Transverse colon (tissue), 4 donors: ENCODE data around the gene GNRH2. TPM values are rescaled to one million over a fixed set of nuclear protein-coding genes. Genes with fewer than 3 reads are reported as not detected.

Experiments used
- DNase-seq: peaks from one replicate; pipeline ENCODE4 v3.0.0-alpha.2; 2019
- H3K27ac ChIP-seq, 4 donors: fragments of 200-600 bp; sonication (generic); 2 replicates each; pipeline ENCODE4 v1.5.1; 2016 to 2018; ENCODE audit warnings: inconsistent platforms in 4 of 4
- H3K27me3 ChIP-seq: fragments of 200-600 bp; sonication (generic); 2 replicates; pipeline ENCODE4 v1.5.1; 2017; ENCODE audit warnings: inconsistent platforms
- H3K36me3 ChIP-seq, 4 donors: fragments of 200-600 bp; sonication (generic); 2 replicates each; pipeline ENCODE4 v1.5.1; 2017 to 2019; ENCODE audit warnings: inconsistent platforms in 4 of 4
- H3K4me1 ChIP-seq, 4 donors: fragments of 200-600 bp; sonication (generic); 2 replicates each; pipeline ENCODE4 v1.5.1; 2017 to 2020; ENCODE audit warnings: inconsistent platforms in 4 of 4
- H3K4me3 ChIP-seq, 4 donors: fragments of 200-600 bp; sonication (generic); 1 replicate in 1 of 4; 2 replicates in 3 of 4; pipeline versions ENCODE4 v1.5.1 to v1.6.1; 2017 to 2019; ENCODE audit warnings: inconsistent platforms in 4 of 4
- H3K9me3 ChIP-seq, 2 donors: fragments of 200-600 bp; sonication (generic); 2 replicates each; pipeline ENCODE4 v1.5.1; 2017 to 2019; ENCODE audit warnings: inconsistent platforms in 2 of 2
- EP300 ChIP-seq: sonication (generic); formaldehyde crosslinking; IDR thresholded peaks from one replicate; pipeline ENCODE4 v1.6.1; 2017; ENCODE audit warnings: antibody characterized with exemption, low read depth
- POLR2A ChIP-seq: fragments of 450-650 bp; IDR thresholded peaks from one replicate; pipeline ENCODE4 v1.6.1; 2016; ENCODE audit warnings: antibody characterized with exemption, mild to moderate bottlenecking, moderate library complexity
- POLR2AphosphoS5 ChIP-seq, 3 donors: sonication (generic); formaldehyde crosslinking; IDR thresholded peaks; one replicate each; pipeline ENCODE4 v1.6.1; 2016; ENCODE audit warnings: antibody characterized with exemption in 3 of 3
- WGBS, 2 donors: methylation state at CpG; one replicate each; pipeline ENCODE4 v1.1.5; 2018; ENCODE audit warnings: low coverage in 1 of 2; 5-methylcytosine and 5-hydroxymethylcytosine counted together
- in situ Hi-C, 4 donors: fragments of 200-750 bp; cut with MboI; loops; one replicate each; pipeline versions ENCODE4 v1.15.0 to v1.15.1; 2017; ENCODE audit warnings: low sequenced_read_pairs in 3 of 4, low pct_ligation_motif_present in 1 of 4, low pct_unique_long_range_greater_than_20kb in 1 of 4
- intact Hi-C: fragments of 100-400 bp; cut with DNase I; formaldehyde crosslinking; loops from one replicate; pipeline ENCODE4 v1.15.1; 2023; ENCODE audit warnings: low total_unique reads
- total RNA-seq, 4 donors: library from RNA; depleted of rRNA; stranded (reverse); fragments of >200 nt; gene quantifications; one replicate each; pipeline ENCODE4 v1.1.0, GENCODE V29; 2016
- TF ChIP-seq, protein P1 (sequence below), 5 experiments: fragments of 200-600 bp in 3 of 5; fragments of 450-650 bp in 2 of 5; sonication (generic) in 3 of 5; IDR thresholded peaks; 1 replicate in 2 of 5; 2 replicates in 3 of 5; pipeline ENCODE4 v1.5.1; 2016 to 2017; ENCODE audit warnings: antibody characterized with exemption in 5 of 5, inconsistent platforms in 3 of 5, mild to moderate bottlenecking in 2 of 5, moderate library complexity in 1 of 5

GNRH2 gene
- total RNA-seq, 4 donors from 2014 or later: not detected

- Histone ChIP-seq H3K27me3 (no peaks in the 10 kb centered on the region), H3K4me3 (no peak overlapping the region), H3K9me3 (no peaks in the 10 kb centered on the region), H3K36me3 (peaks cover 0 to 6% (median 0%) of the 10 kb centered on the region in 4 donors), H3K27ac (peak overlapping the region in 1 of 4 donors; percentile 92), H3K4me1 (peaks cover 8 to 30% (median 15%) of the 10 kb centered on the region in 4 donors)
- TF ChIP-seq, protein P1, sequence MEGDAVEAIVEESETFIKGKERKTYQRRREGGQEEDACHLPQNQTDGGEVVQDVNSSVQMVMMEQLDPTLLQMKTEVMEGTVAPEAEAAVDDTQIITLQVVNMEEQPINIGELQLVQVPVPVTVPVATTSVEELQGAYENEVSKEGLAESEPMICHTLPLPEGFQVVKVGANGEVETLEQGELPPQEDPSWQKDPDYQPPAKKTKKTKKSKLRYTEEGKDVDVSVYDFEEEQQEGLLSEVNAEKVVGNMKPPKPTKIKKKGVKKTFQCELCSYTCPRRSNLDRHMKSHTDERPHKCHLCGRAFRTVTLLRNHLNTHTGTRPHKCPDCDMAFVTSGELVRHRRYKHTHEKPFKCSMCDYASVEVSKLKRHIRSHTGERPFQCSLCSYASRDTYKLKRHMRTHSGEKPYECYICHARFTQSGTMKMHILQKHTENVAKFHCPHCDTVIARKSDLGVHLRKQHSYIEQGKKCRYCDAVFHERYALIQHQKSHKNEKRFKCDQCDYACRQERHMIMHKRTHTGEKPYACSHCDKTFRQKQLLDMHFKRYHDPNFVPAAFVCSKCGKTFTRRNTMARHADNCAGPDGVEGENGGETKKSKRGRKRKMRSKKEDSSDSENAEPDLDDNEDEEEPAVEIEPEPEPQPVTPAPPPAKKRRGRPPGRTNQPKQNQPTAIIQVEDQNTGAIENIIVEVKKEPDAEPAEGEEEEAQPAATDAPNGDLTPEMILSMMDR (IDR thresholded peaks at IDR 0.05): no peak
- no peak for TF ChIP-seq EP300
- TF ChIP-seq POLR2AphosphoS5 (IDR thresholded peaks at IDR 0.05): no peak
- no peak for TF ChIP-seq POLR2A
- in situ Hi-C loops (no loop called here), intact Hi-C loops (no loop called here)
- DNase-seq: no peak
- 100% methylated on average over 6 of the region's 8 CpGs; no CpG with 5 or more reads in 1 of the 2 donors for WGBS, 2 donors
Measured at GRCh38 chr20:3044336-3044965, 1.0 kb downstream of the GNRH2 start.

DNA sequence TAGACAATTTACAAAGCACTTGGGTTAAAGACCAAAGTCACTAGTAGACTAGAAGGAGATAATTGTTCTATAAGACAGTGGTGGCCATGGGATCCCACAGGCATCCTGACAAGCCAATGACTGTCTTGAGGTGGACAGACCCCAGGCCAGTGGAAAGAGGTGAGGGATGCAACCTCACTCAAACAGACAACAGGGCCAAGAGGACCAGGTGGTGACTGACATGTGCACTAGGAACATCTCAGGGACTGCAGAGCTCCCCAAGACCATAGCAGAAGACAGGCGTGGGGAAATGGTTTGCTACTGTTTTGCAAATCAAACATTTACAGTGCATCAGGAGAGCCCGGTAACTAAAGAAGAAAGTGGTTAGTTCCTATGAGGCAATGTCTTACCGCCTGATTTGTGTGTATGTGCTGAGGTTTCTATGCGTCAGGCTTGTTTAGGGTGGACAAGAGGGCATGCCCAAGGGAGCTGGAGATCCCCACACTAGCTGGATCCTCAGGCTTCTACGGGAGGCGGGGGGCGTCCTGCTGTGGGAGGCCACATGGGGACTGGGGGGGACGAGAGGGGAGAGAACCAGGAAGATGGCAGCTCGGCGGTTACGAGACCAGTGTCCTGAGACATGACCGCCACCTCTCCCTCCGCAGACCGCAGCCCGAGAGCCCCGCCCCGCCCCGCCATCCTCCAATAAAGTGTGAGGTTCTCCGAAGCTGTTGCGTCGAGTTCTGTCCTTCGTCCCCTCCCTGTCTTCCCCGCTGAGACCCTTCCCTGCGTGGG, 1.8 kb downstream of the GNRH2 start:
- Histone ChIP-seq H3K4me3 (peak overlapping the region; percentile 70 to 85 (median 80)), H3K4me1 (peaks cover 8 to 30% (median 15%) of the 10 kb centered on the region in 4 donors), H3K27me3 (no peaks in the 10 kb centered on the region), H3K9me3 (no peaks in the 10 kb centered on the region), H3K27ac (peak overlapping the region; percentile 84 to 92 (median 88)), H3K36me3 (peaks cover 0 to 4% (median 0%) of the 10 kb centered on the region in 4 donors)
- peak; percentile 86 for DNase-seq
- 3% methylated on average over 10 of the region's 24 CpGs; no CpG with 5 or more reads in 1 of the 2 donors for WGBS, 2 donors
- in situ Hi-C loops: no loop called here
- TF ChIP-seq, protein P1 (IDR thresholded peaks at IDR 0.05): no peak
- no peak for TF ChIP-seq POLR2AphosphoS5 (IDR thresholded peaks at IDR 0.05)
- TF ChIP-seq EP300: no peak
- no peak for TF ChIP-seq POLR2A
- intact Hi-C loops: no loop called here

DNA sequence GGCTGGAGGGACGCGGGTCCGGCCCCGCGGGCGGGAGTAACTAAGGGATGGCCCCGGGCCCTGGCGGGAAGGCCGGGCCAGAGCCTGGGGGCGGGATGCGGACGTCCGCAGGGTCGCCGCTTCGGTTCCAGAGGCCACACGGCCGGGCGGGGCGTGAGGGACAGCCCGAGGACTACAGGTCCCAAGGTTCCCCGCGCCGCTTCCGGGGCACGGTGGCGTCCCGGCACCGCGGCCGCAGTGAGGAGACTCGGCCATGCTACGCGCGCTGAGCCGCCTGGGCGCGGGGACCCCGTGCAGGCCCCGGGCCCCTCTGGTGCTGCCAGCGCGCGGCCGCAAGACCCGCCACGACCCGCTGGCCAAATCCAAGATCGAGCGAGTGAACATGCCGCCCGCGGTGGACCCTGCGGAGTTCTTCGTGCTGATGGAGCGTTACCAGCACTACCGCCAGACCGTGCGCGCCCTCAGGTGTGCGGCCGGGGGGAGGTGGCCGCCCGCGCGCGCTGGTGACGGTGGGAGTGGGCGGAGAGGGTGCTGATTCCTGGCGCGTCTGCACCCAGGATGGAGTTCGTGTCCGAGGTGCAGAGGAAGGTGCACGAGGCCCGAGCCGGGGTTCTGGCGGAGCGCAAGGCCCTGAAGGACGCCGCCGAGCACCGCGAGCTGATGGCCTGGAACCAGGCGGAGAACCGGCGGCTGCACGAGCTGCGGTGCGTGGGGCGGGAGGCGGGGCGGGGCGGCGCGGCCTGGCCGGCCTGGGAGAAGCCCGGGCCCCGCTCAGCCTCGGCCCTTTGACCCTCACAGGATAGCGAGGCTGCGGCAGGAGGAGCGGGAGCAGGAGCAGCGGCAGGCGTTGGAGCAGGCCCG, 2.6 kb downstream of the GNRH2 start, which contains the start of gene MRPS26:
Gene MRPS26, plus strand, starts transcription at position 237 of the 861 bp plus-strand sequence. Its CDS starts 17 bp downstream, at position 254.
- DNase-seq: peak; percentile 93
- Histone ChIP-seq H3K27ac (peak within 1 kb of the TSS; percentile 84 to 92 (median 88)), H3K4me1 (peaks cover 8 to 30% (median 15%) of the 10 kb centered on the region in 4 donors), H3K36me3 (peaks cover 0 to 4% (median 0%) of the 10 kb centered on the region in 4 donors), H3K4me3 (peak within 1 kb of the TSS; percentile 70 to 85 (median 80)), H3K9me3 (no peaks in the 10 kb centered on the region), H3K27me3 (no peaks in the 10 kb centered on the region)
- TF ChIP-seq EP300: no peak
- peak; percentile 54 to 86 (median 85) for TF ChIP-seq POLR2AphosphoS5 (IDR thresholded peaks at IDR 0.05)
- TF ChIP-seq POLR2A: peak; percentile 65
- in situ Hi-C loops: no loop called here
- WGBS, 2 donors: 1% methylated on average over 80 of the region's 104 CpGs; no CpG with 5 or more reads in 1 of the 2 donors
- intact Hi-C loops: no loop called here

DNA sequence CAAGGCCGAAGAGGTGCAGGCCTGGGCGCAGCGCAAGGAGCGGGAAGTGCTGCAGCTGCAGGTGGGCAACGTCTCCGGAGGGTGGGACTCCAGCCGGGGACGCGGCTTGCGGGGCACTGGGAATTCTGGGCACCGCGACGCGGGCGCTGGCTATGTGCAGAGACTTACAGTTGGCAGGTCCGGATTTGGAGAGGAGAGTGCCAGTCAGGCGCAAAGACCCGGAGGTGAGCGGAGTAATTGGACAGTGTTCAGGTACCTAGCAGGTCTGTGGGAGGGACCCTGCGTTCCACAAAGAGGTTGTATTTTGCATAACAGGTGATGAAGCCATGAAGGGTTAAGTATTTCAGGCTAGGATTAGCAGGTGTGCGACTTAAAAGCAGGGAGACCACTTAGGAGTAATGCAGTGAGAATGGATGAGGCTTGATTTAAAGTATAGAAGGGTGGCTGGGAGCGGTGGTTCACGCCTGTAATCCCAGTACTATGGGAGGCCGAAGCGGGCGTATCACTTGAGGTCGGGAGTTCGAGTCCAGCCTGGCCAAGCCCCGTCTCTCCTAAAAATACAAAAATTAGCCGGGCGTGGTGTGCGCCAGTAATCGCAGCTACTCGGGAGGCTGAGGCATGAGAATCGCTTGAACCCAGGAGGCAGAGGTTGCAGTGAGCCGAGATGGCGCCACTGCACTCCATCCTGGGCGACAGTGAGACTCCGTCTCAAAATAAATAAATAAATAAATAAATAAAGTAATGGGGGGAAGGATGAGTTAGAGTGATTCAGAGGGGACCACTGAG, 3.4 kb downstream of the GNRH2 start:
- DNase-seq: no peak
- Histone ChIP-seq H3K4me3 (peak overlapping the region; percentile 70 to 85 (median 80)), H3K4me1 (peaks cover 8 to 26% (median 14%) of the 10 kb centered on the region in 4 donors), H3K36me3 (peaks cover 0 to 4% (median 0%) of the 10 kb centered on the region in 4 donors), H3K9me3 (no peaks in the 10 kb centered on the region), H3K27ac (peak overlapping the region; percentile 84 to 92 (median 88)), H3K27me3 (no peaks in the 10 kb centered on the region)
- TF ChIP-seq EP300 (no peak), POLR2A (no peak), POLR2AphosphoS5 (IDR thresholded peaks at IDR 0.05) (no peak)
- TF ChIP-seq, protein P1 (IDR thresholded peaks at IDR 0.05): no peak
- in situ Hi-C loops (no loop called here), intact Hi-C loops (no loop called here)
- 38 to 39% methylated on average over 9 to 38 of the region's 39 CpGs for WGBS, 2 donors
